G401 (cell line): ENCODE data around the gene TMEM151B. TPM values are rescaled to one million over a fixed set of nuclear protein-coding genes. Genes with fewer than 3 reads are reported as not detected.

ENCODE experiments used
- DNase-seq: peaks from one replicate; pipeline ENCODE4 v3.0.0-alpha.2; 2015; ENCODE audit warnings: low spot score
- in situ Hi-C: cut with HindIII; loops from 2 replicates; pipeline ENCODE4 v1.10.0; 2016; ENCODE audit warnings: low sequenced_read_pairs, mixed read lengths
- total RNA-seq: library from RNA; depleted of rRNA; stranded (reverse); fragments of >200 nt; shearing (Covaris generic); gene quantifications from 2 replicates; pipeline ENCODE4 v1.2.3, GENCODE V29; 2014; rRNA removed

Gene TMEM151B
- total RNA-seq, result 14.3 and 14.6 TPM in 2 replicates

- peak; percentile 89 for DNase-seq
Observed at GRCh38 chr6:44269921-44270525, at the start of gene TMEM151B. Gene TMEM151B, plus strand, starts transcription at chr6:44270450. Its CDS starts 293 bp downstream, at chr6:44270743.

DNA sequence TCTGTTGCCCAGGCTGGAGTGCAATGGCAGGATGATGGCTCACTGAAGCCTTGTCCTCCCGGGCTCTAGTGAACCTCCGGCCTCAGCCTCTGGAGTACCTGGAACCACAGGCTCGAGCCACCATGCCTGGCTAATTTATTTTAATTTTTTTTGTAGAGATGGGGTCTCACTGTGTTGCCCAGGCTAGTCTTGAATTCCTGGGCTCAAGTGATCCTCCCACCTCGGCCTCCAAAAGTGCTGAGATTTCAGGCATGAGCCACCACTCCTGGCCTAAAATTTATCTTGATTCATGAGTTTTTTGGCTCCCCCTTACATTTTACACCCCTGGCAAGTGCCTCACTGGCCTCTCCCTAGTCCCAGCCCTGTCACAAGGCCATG lies 49.3 kb upstream of the TMEM151B start:
- in situ Hi-C loops, result no loop called here
- no peak for DNase-seq

More at GRCh38 chr6:44269921-44270525, at the start of gene TMEM151B:
- in situ Hi-C loops, result no loop called here

DNA sequence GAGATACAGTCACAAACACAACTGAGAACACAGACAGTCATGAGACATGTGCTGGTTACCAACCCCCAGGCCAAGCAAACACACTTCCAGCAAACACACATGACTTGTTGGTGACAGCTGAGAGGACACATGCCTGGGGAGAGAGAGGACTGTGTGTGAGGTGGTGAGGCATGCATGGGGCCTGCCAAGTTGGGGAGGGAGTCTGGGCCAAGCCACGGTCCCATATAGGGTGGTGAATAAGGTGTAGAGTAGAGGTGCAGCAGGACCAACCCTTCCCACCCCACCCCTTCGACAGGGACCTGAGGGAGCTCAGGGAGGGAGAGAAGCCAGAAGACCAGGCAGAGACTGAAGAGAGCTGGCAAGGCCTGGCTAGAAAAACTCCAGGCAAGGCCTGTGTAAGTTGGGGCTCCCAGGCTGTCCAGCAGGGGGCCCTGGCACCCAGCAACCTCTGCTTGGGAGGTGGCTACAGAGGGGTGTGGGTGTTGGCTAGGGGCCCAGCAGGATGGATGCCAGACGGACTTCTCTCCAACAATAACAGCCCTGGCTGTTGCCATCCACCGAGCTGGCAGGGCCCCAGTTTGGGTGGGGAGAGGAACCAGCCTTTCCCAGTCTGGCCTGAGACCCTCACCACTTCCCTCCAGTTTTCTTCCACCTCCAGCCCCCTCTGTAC lies 48.8 kb upstream of the TMEM151B start:
- DNase-seq, result peak; percentile 59
- in situ Hi-C loops, result no loop called here

DNA sequence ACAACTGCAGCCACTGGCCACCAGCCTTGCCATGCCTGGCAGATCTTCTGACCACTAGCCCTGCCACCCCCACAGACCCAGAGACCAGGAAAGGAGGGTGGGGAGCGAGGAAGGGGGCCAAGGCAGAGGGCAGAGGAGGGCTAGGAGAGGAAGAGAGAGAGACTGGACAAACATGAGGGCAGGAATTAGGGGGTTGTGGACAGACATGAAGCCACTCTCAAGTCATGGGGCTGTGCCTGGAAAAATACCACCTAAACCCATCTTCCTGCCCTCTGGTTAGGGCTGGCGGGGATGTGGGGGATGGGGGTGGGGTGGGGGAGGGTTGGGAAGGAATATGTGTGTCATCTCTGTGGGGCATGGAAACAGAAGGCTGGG lies 48.3 kb upstream of the TMEM151B start:
- no peak for DNase-seq
- in situ Hi-C loops, result no loop called here

- peak; percentile 59 for DNase-seq
- in situ Hi-C loops, result no loop called here
Observed at GRCh38 chr6:44222486-44223318, 47.5 kb upstream of the TMEM151B start.

- in situ Hi-C loops, result no loop called here
- peak; percentile 82 for DNase-seq
Observed at GRCh38 chr6:44223319-44224028, 46.8 kb upstream of the TMEM151B start, which contains the start of gene SLC29A1. Gene SLC29A1, plus strand, starts transcription at chr6:44223595. Its CDS starts 3,719 bp downstream, at chr6:44227314.

GRCh38 chr6:44224029-44224964 lies 46.0 kb upstream of the TMEM151B start:
- in situ Hi-C loops, result no loop called here
- peak; percentile 63 for DNase-seq

DNA sequence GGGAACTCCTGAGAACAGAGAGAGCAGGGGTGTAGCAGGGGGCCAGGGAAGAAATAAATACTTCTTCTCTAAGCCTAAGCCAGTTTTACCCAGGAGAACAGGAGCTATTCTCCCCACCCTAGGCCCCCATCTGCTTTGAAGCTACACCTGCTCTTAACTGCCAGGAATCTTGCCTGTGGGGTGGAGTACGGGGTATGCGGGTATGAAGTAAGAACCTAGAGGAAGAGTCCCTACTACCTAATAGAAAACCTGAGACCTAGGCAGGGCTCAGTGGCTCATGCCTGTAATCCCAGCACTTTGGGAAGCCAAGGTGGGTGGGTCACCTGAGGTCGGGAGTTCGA lies 45.3 kb upstream of the TMEM151B start:
- in situ Hi-C loops, result no loop called here
- no peak for DNase-seq

GRCh38 chr6:44225579-44226325 lies 44.5 kb upstream of the TMEM151B start:
- in situ Hi-C loops, result no loop called here
- no peak for DNase-seq

DNA sequence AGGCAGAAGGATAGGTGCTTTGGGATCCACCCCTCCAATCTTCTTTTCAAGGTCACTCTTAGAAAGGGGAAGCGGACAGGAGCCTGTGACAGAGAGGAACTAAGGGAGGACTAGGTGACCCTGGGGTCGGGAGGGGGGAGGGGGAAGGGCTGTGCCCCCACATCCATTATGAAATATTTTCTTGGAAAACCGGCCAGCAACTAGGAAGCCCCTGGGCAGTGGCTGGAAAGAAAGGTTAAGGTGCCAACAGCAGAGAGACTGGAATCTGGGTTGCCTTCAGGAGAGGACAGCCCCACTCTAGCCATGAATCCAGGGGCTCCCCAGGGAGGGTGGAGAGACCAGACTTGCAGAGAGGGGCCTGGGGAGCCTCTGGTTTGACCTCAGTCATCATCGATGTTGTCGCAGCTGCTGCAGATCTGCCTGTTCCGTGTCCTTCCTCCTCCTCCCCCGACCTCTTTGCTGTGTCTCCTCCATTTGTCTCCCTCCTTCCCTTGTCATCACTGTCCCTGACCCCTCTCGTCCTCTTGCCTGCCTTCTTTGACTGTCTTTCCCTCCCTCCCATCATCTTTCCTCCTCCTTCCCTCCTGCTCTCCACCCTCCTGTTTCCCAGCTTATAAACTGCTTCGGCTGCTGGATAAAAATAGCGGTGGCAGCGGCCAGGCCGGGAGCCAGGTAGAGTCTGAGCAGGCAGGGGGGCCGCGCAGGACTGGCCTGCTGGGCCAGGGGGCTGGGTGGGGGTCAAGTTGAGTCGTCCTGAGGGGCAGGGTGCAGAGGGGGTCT lies 43.7 kb upstream of the TMEM151B start:
- in situ Hi-C loops, result no loop called here
- peak; percentile 70 for DNase-seq

GRCh38 chr6:44227148-44227793 lies 43.0 kb upstream of the TMEM151B start:
- peak; percentile 53 for DNase-seq
- in situ Hi-C loops, result no loop called here

- in situ Hi-C loops, result no loop called here
- no peak for DNase-seq
Observed at GRCh38 chr6:44228031-44228430, 42.2 kb upstream of the TMEM151B start.

GRCh38 chr6:44228433-44228832 lies 41.8 kb upstream of the TMEM151B start:
- DNase-seq, result no peak

GRCh38 chr6:44228836-44229235 lies 41.4 kb upstream of the TMEM151B start:
- DNase-seq, result no peak
- in situ Hi-C loops, result no loop called here

More at GRCh38 chr6:44228433-44228832, 41.8 kb upstream of the TMEM151B start:
- in situ Hi-C loops, result no loop called here

- in situ Hi-C loops, result loop anchor here (10.0 kb wide), 1 partner anchor 85 kb away; no protein-coding TSS in a partner anchor
Observed at GRCh38 chr6:44229376-44230033, 40.7 kb upstream of the TMEM151B start.

More at GRCh38 chr6:44229376-44230033, 40.7 kb upstream of the TMEM151B start:
- no peak for DNase-seq
